RWPE1 (cell line): ENCODE measurements around the gene FADS2.

ENCODE experiments used
- CTCF ChIA-PET: fragments of 350-600 bp; sonication (Branson Sonifier 250); formaldehyde crosslinking; extraction: SDS; loops from one replicate; lab custom pipeline; 2021; lab: Yijun Ruan, JAX
- POLR2A ChIA-PET: fragments of 400-600 bp; formaldehyde crosslinking; extraction: SDS; loops from one replicate; lab custom pipeline; 2020; ENCODE audit warnings: antibody characterized with exemption; ENCODE audit not compliant: low non-redundant PET; lab: Yijun Ruan, JAX
- DNase-seq: peaks from one replicate; pipeline ENCODE4 v3.0.0; 2012; ENCODE audit warnings: low spot score
- H3K27ac ChIP-seq: fragments of 450-650 bp; 2 replicates; pipeline ENCODE4 v1.5.1; 2017
- CTCF ChIP-seq: fragments of 450-650 bp; conservative IDR thresholded peaks from 2 replicates; pipeline ENCODE4 v1.5.1; 2017; ENCODE audit warnings: low read depth, mild to moderate bottlenecking

Gene FADS2

DNA sequence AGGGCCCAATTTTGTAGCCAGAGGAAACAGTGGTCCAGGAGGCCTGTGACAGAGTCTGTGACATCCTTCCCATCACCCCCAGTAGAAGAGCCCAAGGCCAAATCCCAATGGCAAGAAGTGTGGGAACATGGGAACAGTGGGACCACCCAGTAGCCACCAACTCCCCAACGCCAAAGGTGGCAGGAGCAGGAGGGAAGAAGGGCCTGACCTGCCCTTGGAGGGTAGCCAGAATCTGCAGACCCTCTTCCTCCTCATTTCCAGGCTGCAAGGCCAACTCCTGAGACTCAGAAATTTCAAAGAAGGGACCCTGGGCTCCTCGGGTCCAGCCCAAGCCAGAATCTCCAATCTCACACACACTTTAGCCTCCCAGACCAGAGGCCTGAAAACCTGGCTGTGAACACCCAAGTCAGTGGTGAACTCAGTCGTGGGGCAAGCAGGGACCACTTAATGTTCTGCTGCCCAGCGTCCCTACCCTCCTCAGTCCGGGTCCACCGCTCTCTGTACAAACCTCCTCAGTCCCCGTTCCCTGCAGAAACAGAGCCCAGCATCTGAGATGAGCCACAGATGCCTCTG lies 83.1 kb downstream of the FADS2 start:
- ChIA-PET CTCF (interaction anchor here (1.1 to 1.5 kb wide), 2 partner anchors 13 to 171 kb away, joined by 3 to 5 read pairs; no protein-coding TSS in a partner anchor), POLR2A (no interaction called here)
- TF ChIP-seq CTCF, result no peak
- DNase-seq, result no peak
- no peak overlapping the region; the same call in 1 of the 2 replicates for H3K27ac ChIP-seq

DNA sequence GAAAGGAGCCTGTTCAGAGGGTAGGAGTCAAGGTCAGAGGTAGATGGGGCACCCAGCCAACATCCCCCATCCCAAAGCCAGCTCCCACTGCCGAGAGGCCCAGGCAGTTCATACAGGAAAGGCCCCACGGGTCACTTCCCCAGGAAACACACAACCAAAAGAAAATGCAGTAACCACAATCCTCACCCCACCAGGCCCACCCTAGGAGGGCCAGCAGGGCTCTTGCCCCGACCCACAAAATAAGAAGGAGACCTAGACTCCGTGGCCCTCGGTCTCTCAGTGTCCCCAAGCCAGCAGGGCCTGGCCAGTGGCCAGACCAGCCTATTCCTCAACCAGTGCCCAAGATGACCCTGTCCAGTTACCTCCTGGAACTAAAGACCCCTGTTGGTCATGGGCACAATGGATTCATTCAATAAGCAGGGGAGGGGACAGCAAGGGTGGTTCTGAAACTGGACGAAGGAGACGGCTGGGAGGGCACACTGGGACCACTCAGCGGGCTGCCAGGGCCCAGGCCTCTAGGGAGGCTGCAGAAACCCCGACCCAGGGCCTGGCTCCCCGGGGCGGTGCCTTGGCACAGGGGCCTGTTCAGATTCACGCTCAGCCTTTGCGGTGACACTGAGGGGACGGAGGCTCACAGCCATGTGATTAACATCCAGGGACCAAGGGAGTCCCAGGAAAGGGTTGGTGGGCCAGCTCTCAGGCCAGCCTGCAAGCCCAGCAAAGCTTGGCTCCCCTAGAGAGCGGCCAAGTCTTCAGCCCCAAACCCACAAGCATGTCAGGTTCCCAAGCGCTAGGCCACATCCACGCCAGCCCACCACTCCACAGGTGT lies 83.8 kb downstream of the FADS2 start:
- DNase-seq, result no peak
- ChIA-PET CTCF (interaction anchor here (1.1 kb wide), 1 partner anchor 13 kb away, joined by 3 read pairs; no protein-coding TSS in a partner anchor), POLR2A (no interaction called here)
- TF ChIP-seq CTCF, result no peak
- no peak overlapping the region for H3K27ac ChIP-seq

GRCh38 chr11:61912530-61912898 lies 84.4 kb downstream of the FADS2 start:
- ChIA-PET CTCF (interaction anchor here (1.1 kb wide), 1 partner anchor 14 kb away, joined by 3 read pairs; no protein-coding TSS in a partner anchor), POLR2A (no interaction called here)
- H3K27ac ChIP-seq, result no peak overlapping the region
- DNase-seq, result no peak
- TF ChIP-seq CTCF, result no peak

- POLR2A ChIA-PET, result no interaction called here
- DNase-seq, result no peak
- H3K27ac ChIP-seq, result no peak overlapping the region
- CTCF ChIA-PET, result interaction anchor here (1.1 kb wide), 1 partner anchor 14 kb away, joined by 3 read pairs; no protein-coding TSS in a partner anchor
- no peak for TF ChIP-seq CTCF
Measured at GRCh38 chr11:61912991-61913698, 85.0 kb downstream of the FADS2 start.

DNA sequence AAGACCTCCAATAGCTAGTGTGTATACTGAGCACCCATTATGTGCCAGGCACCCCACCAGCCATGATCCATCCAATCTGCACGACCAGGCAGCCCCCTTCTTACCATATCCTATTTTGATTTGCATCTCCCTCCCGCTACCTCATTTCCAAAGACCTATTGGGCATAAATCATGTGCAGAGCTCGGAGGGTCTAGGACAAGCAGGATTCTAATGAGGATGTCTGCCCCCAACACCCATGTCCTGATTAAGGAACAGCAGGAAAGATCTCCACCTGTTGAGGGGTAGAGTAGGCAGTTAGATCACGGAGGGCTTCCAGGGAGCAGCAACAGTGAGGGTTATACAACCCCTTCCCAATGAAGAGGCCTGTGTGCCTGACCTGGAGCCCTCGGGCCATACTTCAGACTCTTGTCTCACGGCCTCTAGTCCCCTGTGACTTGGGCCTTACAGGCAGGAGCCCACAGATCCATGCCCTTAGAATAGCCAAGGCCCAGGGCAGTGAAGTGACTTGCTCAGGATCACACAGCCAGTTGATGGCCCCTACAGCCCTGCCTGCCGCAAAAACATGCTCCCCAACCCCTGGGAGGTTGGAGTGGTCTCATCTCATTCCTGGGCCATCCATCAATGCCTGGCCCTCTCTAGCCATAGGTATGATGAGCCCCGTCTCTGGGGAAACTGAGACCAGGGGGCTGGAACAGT lies 85.7 kb downstream of the FADS2 start:
- CTCF ChIA-PET, result interaction anchor here (1.7 to 2.6 kb wide), 2 partner anchors 15 to 168 kb away, joined by 4 to 11 read pairs; no protein-coding TSS in a partner anchor
- no peak overlapping the region for H3K27ac ChIP-seq
- no peak for DNase-seq
- TF ChIP-seq CTCF, result no peak
- POLR2A ChIA-PET, result interaction anchor here (0.6 kb wide), 1 partner anchor 213 kb away, joined by 3 read pairs; no protein-coding TSS in a partner anchor
